H9 (cell line): ENCODE data around the gene APOL5. TPM values are rescaled to one million over a fixed set of nuclear protein-coding genes. Genes with fewer than 3 reads are reported as not detected.

Experiments used
- DNase-seq: peaks from one replicate; pipeline ENCODE4 v3.0.0-alpha.2; 2017
- H2AFZ ChIP-seq: one replicate; pipeline ENCODE4 v1.6.1; 2013; ENCODE audit warnings: mild to moderate bottlenecking, low read length, control low read depth, moderate library complexity
- H2AK5ac ChIP-seq: 2 replicates; pipeline ENCODE4 v1.6.1; 2013; ENCODE audit warnings: low read length, control low read depth, mixed read lengths; ENCODE audit not compliant: insufficient read length
- H2BK120ac ChIP-seq: one replicate; pipeline ENCODE4 v1.6.1; 2013; ENCODE audit warnings: low read depth, mild to moderate bottlenecking, low read length, control low read depth, inconsistent platforms; ENCODE audit not compliant: poor library complexity, severe bottlenecking
- H2BK12ac ChIP-seq: 2 replicates; pipeline ENCODE4 v1.6.1; 2013; ENCODE audit warnings: low read length, control low read depth, mixed read lengths, low read depth; ENCODE audit not compliant: insufficient read length
- H2BK15ac ChIP-seq: 2 replicates; pipeline ENCODE4 v1.6.1; 2013; ENCODE audit warnings: low read depth, low read length, control low read depth
- H2BK20ac ChIP-seq: one replicate; pipeline ENCODE4 v1.6.1; 2013; ENCODE audit warnings: low read depth, mild to moderate bottlenecking, low read length, control low read depth, inconsistent platforms; ENCODE audit not compliant: poor library complexity, severe bottlenecking
- H2BK5ac ChIP-seq: 2 replicates; pipeline ENCODE4 v1.6.1; 2013; ENCODE audit warnings: low read length, control low read depth, mixed read lengths; ENCODE audit not compliant: insufficient read length
- H3K14ac ChIP-seq: 2 replicates; pipeline ENCODE4 v1.6.1; 2013; ENCODE audit warnings: low read length, control low read depth; ENCODE audit not compliant: insufficient read depth
- H3K18ac ChIP-seq: 2 replicates; pipeline ENCODE4 v1.6.1; 2013; ENCODE audit warnings: low read depth, mild to moderate bottlenecking, mixed read lengths, low read length, control low read depth; ENCODE audit not compliant: insufficient read length
- H3K23ac ChIP-seq: 2 replicates; pipeline ENCODE4 v1.6.1; 2013; ENCODE audit warnings: low read length, control low read depth, mixed read lengths, low read depth; ENCODE audit not compliant: insufficient read length
- H3K23me2 ChIP-seq: 2 replicates; pipeline ENCODE4 v1.6.1; 2013; ENCODE audit warnings: low read depth, mild to moderate bottlenecking, mixed read lengths, low read length, control low read depth; ENCODE audit not compliant: insufficient read length, poor library complexity, severe bottlenecking
- H3K27ac ChIP-seq: 2 replicates; pipeline ENCODE4 v1.5.1; 2013; ENCODE audit warnings: low read length, control low read depth, mixed read lengths, low read depth; ENCODE audit not compliant: insufficient read length
- H3K27me3 ChIP-seq: 2 replicates; pipeline ENCODE4 v1.6.1; 2013; ENCODE audit warnings: low read length, control low read depth, inconsistent platforms; ENCODE audit not compliant: insufficient read depth
- H3K4ac ChIP-seq: 2 replicates; pipeline ENCODE4 v1.6.1; 2013; ENCODE audit warnings: low read depth, mild to moderate bottlenecking, control low read depth, inconsistent platforms, low read length, moderate library complexity
- H3K4me1 ChIP-seq: 2 replicates; pipeline ENCODE4 v1.6.1; 2013; ENCODE audit warnings: low read length, control low read depth, inconsistent platforms; ENCODE audit not compliant: insufficient read depth
- H3K4me2 ChIP-seq: 2 replicates; pipeline ENCODE4 v1.6.1; 2013; ENCODE audit warnings: low read length, control low read depth, mixed read lengths; ENCODE audit not compliant: insufficient read length, insufficient read depth
- H3K56ac ChIP-seq: 2 replicates; pipeline ENCODE4 v1.6.1; 2013; ENCODE audit warnings: low read depth, mild to moderate bottlenecking, mixed read lengths, low read length, control low read depth; ENCODE audit not compliant: insufficient read length
- H3K79me1 ChIP-seq: 2 replicates; pipeline ENCODE4 v1.6.1; 2013; ENCODE audit warnings: low read depth, mild to moderate bottlenecking, moderate library complexity, low read length, control low read depth, inconsistent platforms; ENCODE audit not compliant: insufficient read depth, poor library complexity, severe bottlenecking
- H3K79me2 ChIP-seq: 2 replicates; pipeline ENCODE4 v1.6.1; 2013; ENCODE audit warnings: low read length, control low read depth, inconsistent platforms; ENCODE audit not compliant: insufficient read depth
- H3K9ac ChIP-seq: 2 replicates; pipeline ENCODE4 v1.6.1; 2013; ENCODE audit warnings: low read length, control low read depth, mixed read lengths; ENCODE audit not compliant: insufficient read length; ENCODE audit errors: extremely low read depth
- H3K9me3 ChIP-seq: one replicate; pipeline ENCODE4 v1.6.1; 2013; ENCODE audit warnings: low read depth, low read length, inconsistent platforms; ENCODE audit not compliant: control insufficient read depth
- H3T11ph ChIP-seq: one replicate; pipeline ENCODE4 v1.6.1; 2013; ENCODE audit warnings: mild to moderate bottlenecking, low read length, control low read depth, inconsistent platforms
- H4K20me1 ChIP-seq: one replicate; pipeline ENCODE4 v1.6.1; 2013; ENCODE audit not compliant: control insufficient read depth, insufficient read length, insufficient read depth
- H4K5ac ChIP-seq: 2 replicates; pipeline ENCODE4 v1.6.1; 2013; ENCODE audit warnings: low read depth, mild to moderate bottlenecking, mixed read lengths, low read length, control low read depth; ENCODE audit not compliant: insufficient read length
- H4K8ac ChIP-seq: replicated peaks from 2 replicates; pipeline ENCODE4 v1.6.1; 2013; ENCODE audit warnings: low read length, control low read depth, mixed read lengths, low read depth; ENCODE audit not compliant: insufficient read length
- H4K91ac ChIP-seq: 2 replicates; pipeline ENCODE4 v1.6.1; 2013; ENCODE audit warnings: low read depth, mild to moderate bottlenecking, moderate library complexity, mixed read lengths, low read length, control low read depth; ENCODE audit not compliant: insufficient read length
- H3K27ac Mint-ChIP-seq, 3 experiments: 2 replicates in 2 of 3; 3 replicates in 1 of 3; pipeline ENCODE4 v1.8.0; 2020 to 2021; ENCODE audit warnings: mixed read lengths in 3 of 3, mild to moderate bottlenecking in 1 of 3, moderate library complexity in 1 of 3
- H3K27me3 Mint-ChIP-seq: 2 replicates; pipeline ENCODE4 v1.8.0; 2021; ENCODE audit warnings: low read depth, mild to moderate bottlenecking, moderate library complexity, mixed read lengths
- H3K36me3 Mint-ChIP-seq, 3 experiments: 2 replicates in 2 of 3; 3 replicates in 1 of 3; pipeline ENCODE4 v1.8.0; 2020 to 2021; ENCODE audit warnings: low read depth in 3 of 3, mixed read lengths in 3 of 3; ENCODE audit not compliant: insufficient read depth in 1 of 3
- H3K4me1 Mint-ChIP-seq, 2 experiments: 2 replicates each; pipeline ENCODE4 v1.8.0; 2020; ENCODE audit warnings: mixed read lengths in 2 of 2
- H3K4me3 Mint-ChIP-seq, 2 experiments: 2 replicates in 1 of 2; 3 replicates in 1 of 2; pipeline ENCODE4 v1.8.0; 2020 to 2021; ENCODE audit warnings: mild to moderate bottlenecking in 2 of 2, mixed read lengths in 2 of 2, moderate library complexity in 1 of 2
- H3K9me3 Mint-ChIP-seq, 2 experiments: 2 replicates in 1 of 2; 3 replicates in 1 of 2; pipeline ENCODE4 v1.8.0; 2020; ENCODE audit warnings: mild to moderate bottlenecking in 2 of 2, mixed read lengths in 2 of 2, moderate library complexity in 1 of 2
- WGBS: extraction: QIAGEN DNeasy Blood & Tissue Kit; methylation state at CpG from one replicate; pipeline ENCODE4 v1.1.7; 2013; ENCODE audit warnings: missing lambda C conversion rate, low lambda C conversion rate, mixed read lengths; ENCODE audit not compliant: insufficient read length; ENCODE audit errors: extremely low coverage; 5-methylcytosine and 5-hydroxymethylcytosine counted together
- total RNA-seq: library from RNA; stranded (reverse); gene quantifications from 2 replicates; pipeline ENCODE4 v1.2.1, GENCODE V29; 2021
- TF ChIP-seq, protein P1 (sequence below): fragments of 200-600 bp; sonication (generic); conservative IDR thresholded peaks from 3 replicates; pipeline ENCODE4 v1.8.0; 2021; ENCODE audit warnings: antibody characterized with exemption, mild to moderate bottlenecking

The APOL5 gene
- total RNA-seq, 1 experiment from 2014 or later, result not detected

GRCh38 chr22:35754761-35755160 lies 37.1 kb downstream of the APOL5 start:
- DNase-seq, result no peak
- no peak overlapping the region for H3K27ac ChIP-seq
- no peaks in the 10 kb centered on the region for H3K9me3 ChIP-seq
- no peak overlapping the region for H2AFZ ChIP-seq
- no peak overlapping the region for H2BK120ac ChIP-seq
- no peak overlapping the region for H3K23ac ChIP-seq
- H3T11ph ChIP-seq, result no peak overlapping the region
- H3K18ac ChIP-seq, result no peak overlapping the region
- Mint-ChIP-seq H3K9me3 (no peaks in the 10 kb centered on the region), H3K36me3 (peaks cover 11 to 29% (median 24%) of the 10 kb centered on the region in 3 experiments; a peak in 6 of 7 replicates), H3K4me3 (no peak overlapping the region), H3K4me1 (peaks cover 25 to 35% of the 10 kb centered on the region in 2 experiments), H3K27me3 (no peaks in the 10 kb centered on the region), H3K27ac (no peak overlapping the region)
- peaks cover 2% of the 10 kb centered on the region for H3K23me2 ChIP-seq
- no peak overlapping the region for H2BK20ac ChIP-seq
- H2BK15ac ChIP-seq, result no peak overlapping the region
- H3K14ac ChIP-seq, result no peak overlapping the region
- H3K79me1 ChIP-seq, result no peaks in the 10 kb centered on the region
- no peak overlapping the region for H4K5ac ChIP-seq
- H4K8ac ChIP-seq, result no peak overlapping the region
- H3K79me2 ChIP-seq, result no peaks in the 10 kb centered on the region
- H4K20me1 ChIP-seq, result peaks cover 1% of the 10 kb centered on the region
- H2AK5ac ChIP-seq, result no peak overlapping the region
- H2BK12ac ChIP-seq, result no peak overlapping the region
- H3K56ac ChIP-seq, result no peak overlapping the region
- no peak overlapping the region for H3K4me2 ChIP-seq
- TF ChIP-seq, protein P1, sequence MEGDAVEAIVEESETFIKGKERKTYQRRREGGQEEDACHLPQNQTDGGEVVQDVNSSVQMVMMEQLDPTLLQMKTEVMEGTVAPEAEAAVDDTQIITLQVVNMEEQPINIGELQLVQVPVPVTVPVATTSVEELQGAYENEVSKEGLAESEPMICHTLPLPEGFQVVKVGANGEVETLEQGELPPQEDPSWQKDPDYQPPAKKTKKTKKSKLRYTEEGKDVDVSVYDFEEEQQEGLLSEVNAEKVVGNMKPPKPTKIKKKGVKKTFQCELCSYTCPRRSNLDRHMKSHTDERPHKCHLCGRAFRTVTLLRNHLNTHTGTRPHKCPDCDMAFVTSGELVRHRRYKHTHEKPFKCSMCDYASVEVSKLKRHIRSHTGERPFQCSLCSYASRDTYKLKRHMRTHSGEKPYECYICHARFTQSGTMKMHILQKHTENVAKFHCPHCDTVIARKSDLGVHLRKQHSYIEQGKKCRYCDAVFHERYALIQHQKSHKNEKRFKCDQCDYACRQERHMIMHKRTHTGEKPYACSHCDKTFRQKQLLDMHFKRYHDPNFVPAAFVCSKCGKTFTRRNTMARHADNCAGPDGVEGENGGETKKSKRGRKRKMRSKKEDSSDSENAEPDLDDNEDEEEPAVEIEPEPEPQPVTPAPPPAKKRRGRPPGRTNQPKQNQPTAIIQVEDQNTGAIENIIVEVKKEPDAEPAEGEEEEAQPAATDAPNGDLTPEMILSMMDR, result no peak
- H3K9ac ChIP-seq, result no peak overlapping the region
- no CpG with 5 or more reads among the region's 2 CpGs for WGBS
- H3K4me1 ChIP-seq, result peaks cover 8% of the 10 kb centered on the region; the same call in 1 of the 2 replicates
- no peak overlapping the region for H3K4ac ChIP-seq
- no peak overlapping the region for H4K91ac ChIP-seq
- H3K27me3 ChIP-seq, result no peaks in the 10 kb centered on the region; the same call in 1 of the 2 replicates
- H2BK5ac ChIP-seq, result no peak overlapping the region
